Mesendoderm (in vitro differentiated cells): ENCODE results near the gene ART1.
A peak's percentile ranks its signal among the peaks of the same experiment; 100 is the strongest.

Source experiments
- DNase-seq: peaks from one replicate; pipeline ENCODE4 v3.0.0; 2013
- H2AK5ac ChIP-seq: 2 replicates; pipeline ENCODE4 v1.6.1; 2013; ENCODE audit warnings: low read length, inconsistent platforms
- H2BK120ac ChIP-seq: 2 replicates; pipeline ENCODE4 v1.6.1; 2013; ENCODE audit warnings: low read depth, mild to moderate bottlenecking, low read length, moderate library complexity, mixed read lengths
- H2BK15ac ChIP-seq: replicated peaks from 2 replicates; pipeline ENCODE4 v1.6.1; 2013; ENCODE audit warnings: low read depth, mild to moderate bottlenecking, moderate library complexity
- H2BK5ac ChIP-seq: 2 replicates; pipeline ENCODE4 v1.6.1; 2013; ENCODE audit warnings: low read length, inconsistent platforms
- H3K18ac ChIP-seq: 2 replicates; pipeline ENCODE4 v1.6.1; 2013; ENCODE audit warnings: mild to moderate bottlenecking, low read length, mixed read lengths
- H3K23ac ChIP-seq: one replicate; pipeline ENCODE4 v1.6.1; 2013; ENCODE audit warnings: low read length
- H3K27ac ChIP-seq: 2 replicates; pipeline ENCODE4 v1.5.1; 2013; ENCODE audit warnings: low read depth, mild to moderate bottlenecking, inconsistent platforms, low read length, moderate library complexity
- H3K27me3 ChIP-seq: 2 replicates; pipeline ENCODE4 v1.6.1; 2013; ENCODE audit warnings: low read length, control low read depth, mild to moderate bottlenecking, inconsistent platforms; ENCODE audit not compliant: insufficient read depth, poor library complexity
- H3K36me3 ChIP-seq: 2 replicates; pipeline ENCODE4 v1.6.1; 2013; ENCODE audit warnings: low read length, inconsistent platforms; ENCODE audit not compliant: control insufficient read depth, insufficient read depth
- H3K4ac ChIP-seq: one replicate; pipeline ENCODE4 v1.6.1; 2013; ENCODE audit warnings: low read depth, mild to moderate bottlenecking, low read length, moderate library complexity
- H3K4me1 ChIP-seq: 2 replicates; pipeline ENCODE4 v1.6.1; 2013; ENCODE audit warnings: low read depth, low read length, inconsistent platforms; ENCODE audit not compliant: control insufficient read depth
- H3K4me2 ChIP-seq: 2 replicates; pipeline ENCODE4 v1.6.1; 2013; ENCODE audit warnings: low read length
- H3K4me3 ChIP-seq: 2 replicates; pipeline ENCODE4 v1.5.1; 2013; ENCODE audit warnings: mild to moderate bottlenecking, low read length
- H3K56ac ChIP-seq: one replicate; pipeline ENCODE4 v1.6.1; 2013; ENCODE audit warnings: low read length
- H3K79me1 ChIP-seq: 2 replicates; pipeline ENCODE4 v1.6.1; 2013; ENCODE audit warnings: low read length, inconsistent platforms
- H3K79me2 ChIP-seq: 2 replicates; pipeline ENCODE4 v1.6.1; 2013; ENCODE audit warnings: mild to moderate bottlenecking, low read length; ENCODE audit not compliant: control insufficient read depth, insufficient read depth
- H3K9ac ChIP-seq: 2 replicates; pipeline ENCODE4 v1.6.1; 2013; ENCODE audit warnings: low read length, inconsistent platforms
- H4K5ac ChIP-seq: one replicate; pipeline ENCODE4 v1.6.1; 2013; ENCODE audit warnings: low read length
- H4K8ac ChIP-seq: one replicate; pipeline ENCODE4 v1.6.1; 2013; ENCODE audit warnings: low read depth, mild to moderate bottlenecking, control low read depth, low read length, moderate library complexity
- WGBS: extraction: QIAGEN DNeasy Blood & Tissue Kit; methylation state at CpG from one replicate; pipeline ENCODE4 v1.1.7; 2013; ENCODE audit warnings: low lambda C conversion rate, missing lambda C conversion rate; ENCODE audit not compliant: insufficient coverage; ENCODE audit errors: extremely low coverage; 5-methylcytosine and 5-hydroxymethylcytosine counted together

ART1 gene

GRCh38 chr11:3700410-3700809, 55.5 kb downstream of the ART1 start:
- Histone ChIP-seq H3K23ac (no peak overlapping the region), H3K9ac (no peak overlapping the region), H4K5ac (no peak overlapping the region), H2BK15ac (no peak overlapping the region), H3K36me3 (peaks cover 17% of the 10 kb centered on the region), H3K4me2 (no peak overlapping the region), H2AK5ac (no peak overlapping the region), H3K79me2 (no peaks in the 10 kb centered on the region), H3K27ac (no peak overlapping the region), H3K79me1 (no peaks in the 10 kb centered on the region), H2BK5ac (no peak overlapping the region), H3K18ac (no peak overlapping the region), H3K4me3 (no peak overlapping the region), H3K56ac (no peak overlapping the region), H3K27me3 (no peaks in the 10 kb centered on the region), H3K4ac (no peak overlapping the region), H4K8ac (no peak overlapping the region), H2BK120ac (no peak overlapping the region), H3K4me1 (no peaks in the 10 kb centered on the region)
- WGBS: no CpG with 5 or more reads among the region's 2 CpGs
- no peak for DNase-seq

GRCh38 chr11:3700910-3701309, 56.0 kb downstream of the ART1 start:
- Histone ChIP-seq H2BK5ac (no peak overlapping the region), H3K36me3 (peaks cover 15% of the 10 kb centered on the region), H3K9ac (no peak overlapping the region), H3K27ac (no peak overlapping the region), H3K4ac (no peak overlapping the region), H4K8ac (no peak overlapping the region), H2AK5ac (no peak overlapping the region), H2BK15ac (no peak overlapping the region), H3K56ac (no peak overlapping the region), H3K4me1 (no peaks in the 10 kb centered on the region), H3K79me2 (no peaks in the 10 kb centered on the region), H3K27me3 (no peaks in the 10 kb centered on the region), H3K23ac (no peak overlapping the region), H2BK120ac (no peak overlapping the region), H3K18ac (no peak overlapping the region), H3K4me2 (no peak overlapping the region), H4K5ac (no peak overlapping the region), H3K79me1 (no peaks in the 10 kb centered on the region), H3K4me3 (no peak overlapping the region)
- no peak for DNase-seq
- WGBS: no CpG with 5 or more reads among the region's 2 CpGs

GRCh38 chr11:3703383-3703782, 58.5 kb downstream of the ART1 start:
- Histone ChIP-seq H3K27me3 (no peaks in the 10 kb centered on the region), H3K4me2 (no peak overlapping the region), H3K36me3 (peaks cover 17% of the 10 kb centered on the region), H3K18ac (no peak overlapping the region), H2BK15ac (no peak overlapping the region), H2BK120ac (no peak overlapping the region), H3K79me1 (no peaks in the 10 kb centered on the region), H3K9ac (no peak overlapping the region), H3K23ac (no peak overlapping the region), H4K5ac (no peak overlapping the region), H2AK5ac (no peak overlapping the region), H2BK5ac (no peak overlapping the region), H4K8ac (no peak overlapping the region), H3K4me3 (no peak overlapping the region), H3K56ac (no peak overlapping the region), H3K27ac (no peak overlapping the region), H3K4ac (no peak overlapping the region), H3K4me1 (no peaks in the 10 kb centered on the region), H3K79me2 (no peaks in the 10 kb centered on the region)
- WGBS: 100% methylated on average over 1 of the region's 3 CpGs
- DNase-seq: no peak

- Histone ChIP-seq H2BK5ac (no peak overlapping the region), H3K4me1 (peaks cover 2% of the 10 kb centered on the region), H3K9ac (no peak overlapping the region), H4K8ac (no peak overlapping the region), H3K56ac (no peak overlapping the region), H2BK120ac (no peak overlapping the region), H3K4me2 (no peak overlapping the region), H3K27ac (no peak overlapping the region), H2BK15ac (no peak overlapping the region), H3K79me2 (no peaks in the 10 kb centered on the region), H3K79me1 (no peaks in the 10 kb centered on the region), H3K27me3 (no peaks in the 10 kb centered on the region), H3K36me3 (peaks cover 11% of the 10 kb centered on the region), H3K4ac (no peak overlapping the region), H3K18ac (no peak overlapping the region), H3K4me3 (no peak overlapping the region), H3K23ac (no peak overlapping the region), H2AK5ac (no peak overlapping the region), H4K5ac (no peak overlapping the region)
- DNase-seq: no peak
- WGBS: no CpG with 5 or more reads among the region's 2 CpGs
These were observed 62.2 kb downstream of the ART1 start for GRCh38 chr11:3707176-3707575.

- Histone ChIP-seq H2BK15ac (no peak overlapping the region), H3K36me3 (peaks cover 5% of the 10 kb centered on the region), H3K23ac (no peak overlapping the region), H3K4ac (no peak overlapping the region), H3K79me2 (no peaks in the 10 kb centered on the region), H3K27me3 (no peaks in the 10 kb centered on the region), H3K18ac (no peak overlapping the region), H3K79me1 (no peaks in the 10 kb centered on the region), H2BK5ac (no peak overlapping the region), H2AK5ac (no peak overlapping the region), H3K4me1 (peaks cover 2% of the 10 kb centered on the region), H3K4me3 (no peak overlapping the region), H3K56ac (no peak overlapping the region), H3K9ac (no peak overlapping the region), H4K5ac (no peak overlapping the region), H3K4me2 (no peak overlapping the region), H4K8ac (no peak overlapping the region), H3K27ac (no peak overlapping the region), H2BK120ac (no peak overlapping the region)
- no CpG with 5 or more reads among the region's 1 CpG for WGBS
- DNase-seq: peak; percentile 19
These were observed 65.0 kb downstream of the ART1 start for GRCh38 chr11:3709977-3710376.

GRCh38 chr11:3710485-3711259, 65.7 kb downstream of the ART1 start:
- no peak overlapping the region for H2BK15ac ChIP-seq
- H3K79me2 ChIP-seq: no peaks in the 10 kb centered on the region
- peak overlapping the region; percentile 56 for H4K8ac ChIP-seq
- no peaks in the 10 kb centered on the region for H3K79me1 ChIP-seq
- no peak overlapping the region for H4K5ac ChIP-seq
- peaks cover 4% of the 10 kb centered on the region for H3K36me3 ChIP-seq
- H3K9ac ChIP-seq: no peak overlapping the region
- H2BK120ac ChIP-seq: no peak overlapping the region
- H3K27me3 ChIP-seq: no peaks in the 10 kb centered on the region
- no peak overlapping the region for H2BK5ac ChIP-seq
- peak; percentile 13 for DNase-seq
- H3K4me1 ChIP-seq: peaks cover 2% of the 10 kb centered on the region
- no peak overlapping the region for H3K4me2 ChIP-seq
- H3K4ac ChIP-seq: no peak overlapping the region
- H3K18ac ChIP-seq: no peak overlapping the region
- H2AK5ac ChIP-seq: no peak overlapping the region
- no peak overlapping the region for H3K56ac ChIP-seq
- H3K27ac ChIP-seq: peak overlapping the region; percentile 34
- no peak overlapping the region for H3K4me3 ChIP-seq
- H3K23ac ChIP-seq: no peak overlapping the region
- no CpG with 5 or more reads among the region's 4 CpGs for WGBS
